HUES6 (cell line): ENCODE results near the gene C16orf87.

ENCODE experiments used
- H3K27ac ChIP-seq: 2 replicates; pipeline ENCODE4 v1.7.0; 2013; ENCODE audit warnings: low read depth, mild to moderate bottlenecking, low read length, inconsistent platforms
- H3K27me3 ChIP-seq: 2 replicates; pipeline ENCODE4 v1.6.1; 2013; ENCODE audit warnings: low read length; ENCODE audit not compliant: control insufficient read depth, insufficient read depth
- H3K36me3 ChIP-seq: 2 replicates; pipeline ENCODE4 v1.6.1; 2013; ENCODE audit warnings: low read length; ENCODE audit not compliant: control insufficient read depth, insufficient read depth
- H3K4me1 ChIP-seq: 2 replicates; pipeline ENCODE4 v1.6.1; 2013; ENCODE audit warnings: low read length; ENCODE audit not compliant: control insufficient read depth, insufficient read depth
- H3K4me3 ChIP-seq: 2 replicates; pipeline ENCODE4 v1.5.1; 2013; ENCODE audit warnings: low read depth, low read length
- H3K9ac ChIP-seq: one replicate; pipeline ENCODE4 v1.6.1; 2013; ENCODE audit warnings: mild to moderate bottlenecking, low read length
- H3K9me3 ChIP-seq: 2 replicates; pipeline ENCODE4 v1.6.1; 2013; ENCODE audit warnings: low read depth, low read length; ENCODE audit not compliant: control insufficient read depth, insufficient read depth

The C16orf87 gene

GRCh38 chr16:46756772-46757171 is 74.2 kb downstream of the C16orf87 start:
- no peaks in the 10 kb centered on the region; the same call in 1 of the 2 replicates for H3K27me3 ChIP-seq
- no peak overlapping the region for H3K27ac ChIP-seq
- peaks cover 28% of the 10 kb centered on the region for H3K4me1 ChIP-seq
- no peaks in the 10 kb centered on the region for H3K9me3 ChIP-seq
- H3K36me3 ChIP-seq, result no peaks in the 10 kb centered on the region
- H3K9ac ChIP-seq, result peak overlapping the region; percentile 49
- peak overlapping the region; percentile 22; the same call in 1 of the 2 replicates for H3K4me3 ChIP-seq

GRCh38 chr16:46753015-46753414 is 78.0 kb downstream of the C16orf87 start:
- no peaks in the 10 kb centered on the region for H3K9me3 ChIP-seq
- H3K36me3 ChIP-seq, result no peaks in the 10 kb centered on the region
- H3K4me1 ChIP-seq, result peaks cover 32% of the 10 kb centered on the region
- H3K9ac ChIP-seq, result no peak overlapping the region
- no peaks in the 10 kb centered on the region for H3K27me3 ChIP-seq
- no peak overlapping the region for H3K4me3 ChIP-seq
- H3K27ac ChIP-seq, result no peak overlapping the region

- Histone ChIP-seq H3K4me3 (no peak overlapping the region), H3K9me3 (no peaks in the 10 kb centered on the region), H3K9ac (no peak overlapping the region), H3K27me3 (no peaks in the 10 kb centered on the region), H3K27ac (no peak overlapping the region), H3K36me3 (no peaks in the 10 kb centered on the region), H3K4me1 (peaks cover 31% of the 10 kb centered on the region)
These were observed 79.6 kb downstream of the C16orf87 start for GRCh38 chr16:46751381-46751780.

GRCh38 chr16:46748775-46749705 is 81.9 kb downstream of the C16orf87 start:
- no peaks in the 10 kb centered on the region for H3K9me3 ChIP-seq
- no peak overlapping the region for H3K4me3 ChIP-seq
- H3K9ac ChIP-seq, result no peak overlapping the region
- peaks cover 38% of the 10 kb centered on the region for H3K4me1 ChIP-seq
- no peak overlapping the region for H3K27ac ChIP-seq
- H3K27me3 ChIP-seq, result no peaks in the 10 kb centered on the region
- no peaks in the 10 kb centered on the region for H3K36me3 ChIP-seq

- Histone ChIP-seq H3K27ac (peak within 1 kb of the TSS; percentile 4; the same call in 1 of the 2 replicates), H3K4me3 (no peak within 1 kb of the TSS; the same call in 1 of the 2 replicates), H3K9me3 (no peaks in the 10 kb centered on the region), H3K36me3 (no peaks in the 10 kb centered on the region), H3K9ac (peak within 1 kb of the TSS; percentile 51), H3K4me1 (peaks cover 44% of the 10 kb centered on the region), H3K27me3 (no peaks in the 10 kb centered on the region)
These were observed 83.0 kb downstream of the C16orf87 start, which contains the start of gene MYLK3 for GRCh38 chr16:46747777-46748651. Gene MYLK3, minus strand, starts transcription at chr16:46748344. Its CDS starts 151 bp downstream, at chr16:46748193.

- peaks cover 51% of the 10 kb centered on the region for H3K4me1 ChIP-seq
- H3K27me3 ChIP-seq, result no peaks in the 10 kb centered on the region
- H3K36me3 ChIP-seq, result no peaks in the 10 kb centered on the region
- peak overlapping the region; percentile 51 for H3K9ac ChIP-seq
- H3K4me3 ChIP-seq, result no peak overlapping the region
- peak overlapping the region; percentile 4; the same call in 1 of the 2 replicates for H3K27ac ChIP-seq
- no peaks in the 10 kb centered on the region for H3K9me3 ChIP-seq
These were observed 83.9 kb downstream of the C16orf87 start for GRCh38 chr16:46746821-46747776.
